HG03039 (cell line): ENCODE measurements around the gene NR4A3.
"Not testable (repeated sequence)": the region's sequence is repeated elsewhere in the genome, so short reads cannot be mapped to it uniquely, and the experiment has no call there.

Experiments used
- ATAC-seq: cut with Tn5 transposase; IDR thresholded peaks from one replicate; pipeline ENCODE4 v1.9.1; 2021; ENCODE audit warnings: mild to moderate bottlenecking, moderate library complexity; ENCODE audit not compliant: unreplicated experiment

Gene NR4A3

GRCh38 chr9:99832558-99832864 lies 10.8 kb downstream of the NR4A3 start:
- no peak for ATAC-seq

GRCh38 chr9:99833735-99834134 lies 12.1 kb downstream of the NR4A3 start:
- ATAC-seq = no peak

- no peak for ATAC-seq
Measured at GRCh38 chr9:99834474-99834873, 12.8 kb downstream of the NR4A3 start.

GRCh38 chr9:99835142-99835541 lies 13.5 kb downstream of the NR4A3 start:
- ATAC-seq = no peak

GRCh38 chr9:99835581-99835980 lies 13.9 kb downstream of the NR4A3 start:
- ATAC-seq = no peak

GRCh38 chr9:99840072-99840471 lies 18.4 kb downstream of the NR4A3 start:
- no peak for ATAC-seq

- ATAC-seq = no peak
Measured at GRCh38 chr9:99845063-99845462, 23.4 kb downstream of the NR4A3 start.

- no peak for ATAC-seq
Measured at GRCh38 chr9:99848447-99848846, 26.8 kb downstream of the NR4A3 start.

- ATAC-seq = peak; percentile 10
Measured at GRCh38 chr9:99850736-99851499, 29.2 kb downstream of the NR4A3 start.

- peak; percentile 87 for ATAC-seq
Measured at GRCh38 chr9:99851500-99851822, 29.8 kb downstream of the NR4A3 start.

GRCh38 chr9:99852617-99853016 lies 30.9 kb downstream of the NR4A3 start:
- ATAC-seq = no peak

- ATAC-seq = no peak
Measured at GRCh38 chr9:99855467-99856176, 33.9 kb downstream of the NR4A3 start.

- ATAC-seq = not testable (repeated sequence)
Measured at GRCh38 chr9:99857576-99857975, 35.9 kb downstream of the NR4A3 start.

GRCh38 chr9:99858087-99858486 lies 36.4 kb downstream of the NR4A3 start:
- no peak for ATAC-seq

- no peak for ATAC-seq
Measured at GRCh38 chr9:99859243-99859980, 37.7 kb downstream of the NR4A3 start.

GRCh38 chr9:99860266-99860665 lies 38.6 kb downstream of the NR4A3 start:
- ATAC-seq = no peak

GRCh38 chr9:99863955-99864354 lies 42.3 kb downstream of the NR4A3 start:
- no peak for ATAC-seq

- no peak for ATAC-seq
Measured at GRCh38 chr9:99866398-99866797, 44.7 kb downstream of the NR4A3 start.

GRCh38 chr9:99867536-99867935 lies 45.9 kb downstream of the NR4A3 start:
- no peak for ATAC-seq

GRCh38 chr9:99867968-99868367 lies 46.3 kb downstream of the NR4A3 start:
- peak; percentile 69 for ATAC-seq

GRCh38 chr9:99868845-99869244 lies 47.2 kb downstream of the NR4A3 start:
- peak; percentile 68 for ATAC-seq

GRCh38 chr9:99870126-99870525 lies 48.4 kb downstream of the NR4A3 start:
- ATAC-seq = no peak
